Articular chondrocyte of knee joint (primary cell): ENCODE measurements around the gene OR5W2. TPM values are rescaled to one million over a fixed set of nuclear protein-coding genes. Genes with fewer than 3 reads are reported as not detected.

Experiments used
- small RNA-seq: library from RNA; depleted of rRNA; stranded (forward); fragments of <200 nt; gene quantifications from one replicate; pipeline ENCODE3, GENCODE V24; 2012
- total RNA-seq: library from RNA; depleted of rRNA; stranded (reverse); fragments of >200 nt; gene quantifications from 2 replicates; pipeline ENCODE4 v1.2.3, GENCODE V29; 2012

Gene OR5W2
- not detected in 2 replicates for total RNA-seq

DNA sequence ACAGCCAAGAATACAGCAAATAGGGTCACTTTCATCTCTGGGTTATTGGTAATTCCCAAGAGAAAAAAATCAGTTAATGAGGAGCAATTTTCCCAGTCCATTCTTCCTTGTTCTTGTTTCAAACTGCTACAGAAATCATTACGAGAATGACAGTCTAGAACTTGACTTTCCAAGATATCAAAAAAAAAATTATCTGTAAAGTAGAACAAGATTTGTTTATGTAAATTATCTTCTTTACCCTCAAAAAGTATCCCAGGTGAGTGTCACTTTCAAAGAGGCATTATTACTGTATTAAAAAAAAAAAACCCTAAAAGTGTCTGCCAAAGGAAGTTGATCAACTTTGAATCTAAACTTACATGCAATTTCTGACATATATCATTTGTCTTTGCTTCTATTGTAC is at the start of gene OR5W2:
OR5W2 (minus strand) TSS at position 101 of the 400 bp plus-strand sequence; CDS start at position 101, 0 bp downstream.

GRCh38 chr11:55936300-55936699 is 21.9 kb upstream of the OR5W2 start, which contains the start of gene OR5I1:
OR5I1 (minus strand) TSS chr11:55936400; CDS start chr11:55936400, 0 bp downstream.

GRCh38 chr11:55882997-55883396 is 31.4 kb downstream of the OR5W2 start, which contains the start of gene TRIM51:
TRIM51 (plus strand) TSS chr11:55883297; CDS start chr11:55885429, 2,132 bp downstream.

Small RNA genes lying within 50 kb of the gene (small RNA-seq; reads per million reads assigned to genes)
- gene AC036111.3 = not detected

Other genes with a start within 250 kb of the OR5W2 start
- gene OR5D13, start 141.1 kb downstream of the OR5W2 start, total RNA-seq = not detected in 2 replicates
- gene OR5D14, start 119.0 kb downstream of the OR5W2 start, total RNA-seq = not detected in 2 replicates
- gene OR5L1, start 103.2 kb downstream of the OR5W2 start, total RNA-seq = not detected in 2 replicates
- not detected in 2 replicates for gene OR5D18, start 95.0 kb downstream of the OR5W2 start, total RNA-seq
- gene OR5L2, start 87.4 kb downstream of the OR5W2 start, total RNA-seq = not detected in 2 replicates
- not detected in 2 replicates for gene OR5D16, start 75.8 kb downstream of the OR5W2 start, total RNA-seq
- gene TRIM51, start 31.3 kb downstream of the OR5W2 start, total RNA-seq = not detected in 2 replicates
- not detected in 2 replicates for gene OR5I1, start 21.8 kb upstream of the OR5W2 start, total RNA-seq
- gene OR10AG1, start 55.4 kb upstream of the OR5W2 start, total RNA-seq = not detected in 2 replicates
- gene OR5F1, start 80.0 kb upstream of the OR5W2 start, total RNA-seq = not detected in 2 replicates
- not detected in 2 replicates for gene OR5AS1, start 113.1 kb upstream of the OR5W2 start, total RNA-seq
- gene OR8I2, start 178.7 kb upstream of the OR5W2 start, total RNA-seq = not detected in 2 replicates
- gene OR8H2, start 189.1 kb upstream of the OR5W2 start, total RNA-seq = not detected in 2 replicates
- not detected in 2 replicates for gene OR8H3, start 207.8 kb upstream of the OR5W2 start, total RNA-seq
- gene OR8J3, start 225.6 kb upstream of the OR5W2 start, total RNA-seq = not detected in 2 replicates
- gene OR8K5, start 245.7 kb upstream of the OR5W2 start, total RNA-seq = not detected in 2 replicates